GM11168 (cell line): ENCODE results near the gene ENOPH1.
"Not testable (repeated sequence)": the region's sequence is repeated elsewhere in the genome, so short reads cannot be mapped to it uniquely, and the experiment has no call there.

ENCODE experiments used
- in situ Hi-C: fragments of 300-500 bp; cut with MboI; formaldehyde crosslinking; loops from one replicate; pipeline ENCODE4 v1.12.0; 2022; ENCODE audit warnings: low sequenced_read_pairs; ENCODE audit not compliant: unreplicated experiment

Gene ENOPH1

GRCh38 chr4:82430193-82430963 is at the start of gene ENOPH1, which contains the start of gene HNRNPDL:
TSS of gene ENOPH1 (plus strand) at chr4:82430590. CDS start at chr4:82430830, 240 bp downstream.
TSS of gene HNRNPDL (minus strand) at chr4:82430462. CDS start at chr4:82429690, 772 bp downstream.
- in situ Hi-C loops, result no loop called here

- in situ Hi-C loops, result no loop called here
These were observed 49.6 kb upstream of the ENOPH1 start for GRCh38 chr4:82380831-82381230.

GRCh38 chr4:82381235-82381634 is 49.2 kb upstream of the ENOPH1 start:
- in situ Hi-C loops, result no loop called here

DNA sequence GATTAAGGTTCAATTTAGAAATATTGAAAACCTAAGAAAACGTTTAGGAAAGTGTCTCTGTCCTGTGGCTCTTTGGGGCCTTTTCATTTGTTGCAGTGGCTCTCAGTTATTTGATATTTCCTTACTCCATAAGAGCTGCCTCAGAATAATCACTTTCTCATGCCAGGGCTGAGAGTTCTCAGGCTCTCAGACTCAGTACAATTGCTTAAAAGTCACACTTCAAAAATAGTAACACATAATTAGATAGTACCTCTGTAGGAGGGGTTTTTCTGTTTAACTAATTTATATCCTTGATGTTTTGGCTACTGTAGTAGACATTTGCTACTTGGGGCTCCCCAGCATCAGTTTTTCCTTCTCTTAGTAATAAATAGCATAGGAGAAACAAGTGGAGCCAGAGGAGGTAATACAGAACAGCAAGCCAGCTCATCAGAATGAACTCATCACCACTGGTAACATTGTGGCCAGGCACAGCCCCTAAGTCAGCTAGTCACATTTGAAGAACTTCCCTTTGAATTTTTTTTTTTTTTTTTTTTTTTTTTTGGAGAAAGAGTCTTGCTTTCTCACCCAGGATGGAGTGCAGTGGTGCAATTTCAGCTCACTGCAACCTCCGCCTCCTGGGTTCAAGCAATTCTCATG is 48.6 kb upstream of the ENOPH1 start:
- in situ Hi-C loops, result no loop called here

- in situ Hi-C loops, result no loop called here
These were observed 47.6 kb upstream of the ENOPH1 start for GRCh38 chr4:82382751-82383150.

DNA sequence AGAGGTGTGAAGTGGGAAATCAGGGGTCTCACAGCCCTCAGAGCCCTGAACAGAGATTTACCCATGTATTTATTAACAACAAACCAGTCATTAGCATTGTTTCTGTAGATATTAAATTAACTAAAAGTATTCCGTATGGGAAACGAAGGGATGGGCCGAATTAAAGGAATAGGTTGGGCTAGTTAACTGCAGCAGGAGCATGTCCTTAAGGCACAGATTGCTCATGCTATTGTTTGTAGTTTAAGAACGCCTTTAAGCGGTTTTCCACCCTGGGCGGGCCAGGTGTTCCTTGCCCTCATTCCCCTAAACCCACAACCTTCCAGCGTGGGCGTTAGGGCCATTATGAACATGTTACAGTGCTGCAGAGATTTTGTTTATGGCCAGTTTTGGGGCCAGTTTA is 44.1 kb upstream of the ENOPH1 start:
- in situ Hi-C loops, result not testable (repeated sequence)

- in situ Hi-C loops, result no loop called here
These were observed 42.0 kb upstream of the ENOPH1 start for GRCh38 chr4:82388405-82388804.

DNA sequence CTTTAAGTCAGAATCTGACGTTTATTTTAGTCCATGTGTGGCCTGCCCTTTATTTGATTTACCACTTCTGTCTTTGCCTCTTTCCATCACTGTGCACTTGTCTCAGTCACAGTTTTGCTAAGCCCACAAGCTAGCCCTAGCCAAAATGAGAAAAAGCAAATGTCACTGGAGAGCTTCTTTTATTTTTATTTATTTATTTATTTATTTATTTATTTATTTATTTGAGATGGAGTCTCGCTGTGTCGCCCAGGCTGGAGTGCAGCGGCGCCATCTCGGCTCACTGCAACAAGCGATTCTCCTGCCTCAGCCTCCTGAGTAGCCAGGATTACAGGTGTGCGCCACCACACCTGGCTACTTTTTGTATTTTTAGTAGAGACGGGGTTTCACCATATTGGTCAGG is 40.3 kb upstream of the ENOPH1 start:
- in situ Hi-C loops, result not testable (repeated sequence)

- in situ Hi-C loops, result no loop called here
These were observed 35.5 kb upstream of the ENOPH1 start for GRCh38 chr4:82394896-82395295.

DNA sequence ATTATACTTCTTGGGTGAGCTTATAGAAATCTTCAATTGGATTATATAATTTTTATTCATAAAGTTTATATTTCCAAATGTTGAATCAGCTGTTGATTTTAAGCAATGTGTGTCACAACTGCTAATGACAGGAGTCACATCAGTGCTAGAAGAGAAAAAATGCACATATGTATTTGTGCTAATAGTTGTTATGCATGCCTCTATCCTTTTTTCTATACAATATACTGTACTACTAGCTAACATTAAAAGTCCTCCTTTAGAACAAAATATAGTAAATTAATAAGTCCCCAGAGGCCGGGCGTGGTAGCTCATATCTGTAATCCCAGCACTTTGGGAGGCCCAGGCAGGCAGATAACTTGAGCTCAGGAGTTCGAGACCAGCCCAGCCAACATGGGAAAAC is 32.9 kb upstream of the ENOPH1 start:
- in situ Hi-C loops, result no loop called here

DNA sequence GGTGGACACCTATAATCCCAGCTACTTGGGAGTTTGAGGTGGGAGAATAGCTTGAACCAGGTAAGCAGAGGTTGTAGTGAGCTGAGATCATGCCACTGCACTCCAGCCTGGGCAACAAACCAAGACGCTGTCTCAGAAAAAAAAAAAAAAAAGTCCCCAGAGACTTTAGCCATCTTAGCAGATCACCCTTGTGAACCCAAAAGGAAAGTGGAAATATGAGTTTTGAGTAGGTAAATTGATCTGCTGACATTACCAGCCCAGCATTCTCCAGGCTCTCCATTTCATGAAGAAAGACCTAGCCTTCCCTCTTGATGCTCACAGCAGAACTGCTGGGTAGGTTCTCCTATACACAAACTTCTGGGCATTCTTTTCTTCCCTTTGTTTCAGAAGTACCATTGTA is 32.1 kb upstream of the ENOPH1 start:
- in situ Hi-C loops, result no loop called here

GRCh38 chr4:82401600-82401999 is 28.8 kb upstream of the ENOPH1 start:
- in situ Hi-C loops, result no loop called here

DNA sequence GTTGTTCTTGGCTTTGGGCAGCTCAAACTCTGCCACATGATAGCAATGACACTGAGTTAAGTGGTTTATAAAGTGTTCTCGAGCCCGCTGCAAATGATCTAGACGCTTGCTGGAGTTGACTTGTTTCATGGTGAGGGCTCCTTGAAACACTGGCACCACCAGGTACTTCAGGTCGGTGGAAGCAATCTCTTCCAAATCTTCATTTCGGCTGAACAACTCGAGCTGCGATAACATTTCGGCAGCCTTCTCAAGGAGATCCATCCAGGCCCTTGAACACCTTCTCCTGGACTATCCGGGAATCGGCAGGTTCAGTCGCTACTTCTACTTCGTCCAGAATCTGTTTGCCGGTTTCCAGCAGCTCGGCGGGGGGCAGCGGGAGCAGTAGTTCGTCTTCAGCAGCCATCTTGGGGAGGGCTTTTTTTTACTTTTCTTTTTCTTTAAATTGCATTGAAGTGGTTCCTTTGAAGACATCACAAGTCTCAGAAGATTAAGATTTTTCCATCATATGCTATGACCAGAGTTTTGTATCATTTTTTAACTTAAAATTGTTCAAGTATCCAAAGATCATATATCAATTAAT is 28.1 kb upstream of the ENOPH1 start:
- in situ Hi-C loops, result no loop called here

- in situ Hi-C loops, result no loop called here
These were observed 26.7 kb upstream of the ENOPH1 start for GRCh38 chr4:82403725-82404124.

DNA sequence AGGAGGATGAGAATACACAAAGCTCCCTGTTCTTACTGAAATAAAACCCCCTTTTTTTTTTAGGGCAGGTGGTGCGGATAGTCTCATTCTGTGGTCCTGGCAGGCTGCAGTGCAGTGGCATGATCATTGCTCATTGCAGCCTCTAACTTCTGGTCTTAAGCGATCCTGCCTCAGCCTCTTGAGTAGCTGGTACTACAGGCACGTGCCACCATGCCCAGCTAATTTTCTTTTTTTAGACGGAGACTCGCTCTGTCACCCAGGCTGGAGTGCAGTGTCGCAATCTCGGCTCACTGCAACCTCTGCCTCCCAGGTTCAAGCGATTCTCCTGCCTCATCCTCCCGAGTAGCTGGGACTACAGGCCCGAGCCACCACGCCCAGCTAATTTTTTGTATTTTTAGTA is 15.3 kb upstream of the ENOPH1 start:
- in situ Hi-C loops, result not testable (repeated sequence)

GRCh38 chr4:82415922-82416365 is 14.4 kb upstream of the ENOPH1 start:
- in situ Hi-C loops, result no loop called here

- in situ Hi-C loops, result no loop called here
These were observed 10.9 kb upstream of the ENOPH1 start for GRCh38 chr4:82419451-82419850.

GRCh38 chr4:82421796-82422560 is 8.4 kb upstream of the ENOPH1 start:
- in situ Hi-C loops, result no loop called here

DNA sequence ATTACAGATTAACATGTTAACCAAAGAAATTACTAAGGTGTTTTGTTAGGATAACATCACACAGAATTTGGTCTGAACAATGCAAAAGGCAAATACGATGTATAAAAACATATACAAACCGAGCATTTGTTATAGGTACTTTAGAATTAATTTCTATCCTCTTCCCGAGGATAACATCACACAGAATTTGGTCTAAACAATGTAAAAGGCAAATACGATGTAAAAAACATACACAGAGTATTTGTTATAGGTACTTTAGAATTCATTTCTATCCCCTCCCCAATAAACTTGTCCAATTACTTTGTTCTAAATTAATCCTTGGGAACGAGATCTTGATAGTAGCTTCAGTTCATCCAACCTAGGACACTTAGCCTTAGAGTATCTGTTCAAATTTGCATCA is 7.8 kb upstream of the ENOPH1 start:
- in situ Hi-C loops, result no loop called here

- in situ Hi-C loops, result no loop called here
These were observed 6.9 kb upstream of the ENOPH1 start for GRCh38 chr4:82423245-82424054.
